Calu3 (cell line): ENCODE data around the gene PRDX3. TPM values are rescaled to one million over a fixed set of nuclear protein-coding genes. Genes with fewer than 3 reads are reported as not detected.

Source experiments
- BruUV-seq: library from RNA; stranded (reverse); fragments of 400-500 nt; replicated peaks from 2 replicates; lab custom pipeline; 2021; lab: Mats Ljungman, UMichigan
- CTCF ChIA-PET: fragments of 300-600 bp; sonication (Branson Sonifier 250); formaldehyde crosslinking; loops from one replicate; lab custom pipeline; 2022; ENCODE audit warnings: antibody characterized with exemption; lab: Charles Lee
- DNase-seq: peaks from one replicate; pipeline ENCODE4 v3.0.0; 2022
- H3K27ac Mint-ChIP-seq: one replicate; pipeline ENCODE4 v1.8.0; 2022; ENCODE audit warnings: mixed read lengths; ENCODE audit not compliant: unreplicated experiment
- H3K27me3 Mint-ChIP-seq: one replicate; pipeline ENCODE4 v1.8.0; 2022; ENCODE audit warnings: mixed read lengths; ENCODE audit not compliant: unreplicated experiment
- H3K36me3 Mint-ChIP-seq: one replicate; pipeline ENCODE4 v1.8.0; 2022; ENCODE audit warnings: mild to moderate bottlenecking, moderate library complexity, mixed read lengths; ENCODE audit not compliant: insufficient read depth, unreplicated experiment
- H3K4me1 Mint-ChIP-seq: one replicate; pipeline ENCODE4 v1.8.0; 2022; ENCODE audit warnings: mild to moderate bottlenecking, low read depth, mixed read lengths; ENCODE audit not compliant: unreplicated experiment
- H3K4me3 Mint-ChIP-seq: one replicate; pipeline ENCODE4 v1.8.0; 2022; ENCODE audit warnings: mild to moderate bottlenecking, low read depth, moderate library complexity, mixed read lengths; ENCODE audit not compliant: unreplicated experiment
- H3K9me3 Mint-ChIP-seq: one replicate; pipeline ENCODE4 v1.8.0; 2022; ENCODE audit warnings: low read depth, mixed read lengths; ENCODE audit not compliant: unreplicated experiment
- CTCF ChIP-seq: fragments of 200-600 bp; IDR thresholded peaks from one replicate; pipeline ENCODE4 v1.8.0; 2022; ENCODE audit warnings: antibody characterized with exemption; ENCODE audit not compliant: unreplicated experiment
- intact Hi-C: fragments of 100-400 bp; cut with micrococcal nuclease; formaldehyde crosslinking; loops from one replicate; pipeline ENCODE4 v1.10.0; 2022; ENCODE audit not compliant: unreplicated experiment
- total RNA-seq: library from RNA; stranded (reverse); gene quantifications from 2 replicates; pipeline ENCODE4 v1.2.3, GENCODE V29; 2022

Gene PRDX3
- total RNA-seq, 1 experiment from 2014 or later, result 114 TPM

- H3K36me3 Mint-ChIP-seq, result no peaks in the 10 kb centered on the region
- intact Hi-C loops, result no loop called here
- H3K27me3 Mint-ChIP-seq, result no peaks in the 10 kb centered on the region
- no peak overlapping the region for H3K27ac Mint-ChIP-seq
- TF ChIP-seq CTCF, result no peak
- CTCF ChIA-PET, result interaction anchor here (0.8 kb wide), 1 partner anchor 278 kb away, joined by 12 read pairs; no protein-coding TSS in a partner anchor
- no peak overlapping the region for H3K4me3 Mint-ChIP-seq
- BruUV-seq, result no TSS peak
- no peak for DNase-seq
- H3K9me3 Mint-ChIP-seq, result no peaks in the 10 kb centered on the region
- H3K4me1 Mint-ChIP-seq, result no peaks in the 10 kb centered on the region
Observed at GRCh38 chr10:119190954-119191785, 12.6 kb upstream of the PRDX3 start.

GRCh38 chr10:119190353-119190752 lies 11.7 kb upstream of the PRDX3 start:
- DNase-seq, result no peak
- Mint-ChIP-seq H3K27ac (no peak overlapping the region), H3K4me3 (no peak overlapping the region), H3K9me3 (no peaks in the 10 kb centered on the region), H3K4me1 (no peaks in the 10 kb centered on the region), H3K36me3 (no peaks in the 10 kb centered on the region), H3K27me3 (no peaks in the 10 kb centered on the region)
- CTCF ChIA-PET, result interaction anchor here (0.6 to 1.0 kb wide), 4 partner anchors 9 to 299 kb away, joined by 3 to 12 read pairs (median 4); no protein-coding TSS in a partner anchor
- intact Hi-C loops, result no loop called here
- BruUV-seq, result no TSS peak
- no peak for TF ChIP-seq CTCF

- BruUV-seq, result no TSS peak
- CTCF ChIA-PET, result interaction anchor here (0.6 to 1.0 kb wide), 3 partner anchors 10 to 300 kb away, joined by 3 to 4 read pairs (median 3); no protein-coding TSS in a partner anchor
Observed at GRCh38 chr10:119189811-119190282, 11.2 kb upstream of the PRDX3 start.

More at GRCh38 chr10:119189811-119190282, 11.2 kb upstream of the PRDX3 start:
- Mint-ChIP-seq H3K27ac (no peak overlapping the region), H3K4me1 (no peaks in the 10 kb centered on the region), H3K4me3 (no peak overlapping the region), H3K27me3 (no peaks in the 10 kb centered on the region), H3K9me3 (no peaks in the 10 kb centered on the region), H3K36me3 (no peaks in the 10 kb centered on the region)
- intact Hi-C loops, result no loop called here
- no peak for DNase-seq
- no peak for TF ChIP-seq CTCF
